ENCODE results near the gene PLAC9.
A peak's percentile ranks its signal among the peaks of the same experiment; 100 is the strongest.

DNA sequence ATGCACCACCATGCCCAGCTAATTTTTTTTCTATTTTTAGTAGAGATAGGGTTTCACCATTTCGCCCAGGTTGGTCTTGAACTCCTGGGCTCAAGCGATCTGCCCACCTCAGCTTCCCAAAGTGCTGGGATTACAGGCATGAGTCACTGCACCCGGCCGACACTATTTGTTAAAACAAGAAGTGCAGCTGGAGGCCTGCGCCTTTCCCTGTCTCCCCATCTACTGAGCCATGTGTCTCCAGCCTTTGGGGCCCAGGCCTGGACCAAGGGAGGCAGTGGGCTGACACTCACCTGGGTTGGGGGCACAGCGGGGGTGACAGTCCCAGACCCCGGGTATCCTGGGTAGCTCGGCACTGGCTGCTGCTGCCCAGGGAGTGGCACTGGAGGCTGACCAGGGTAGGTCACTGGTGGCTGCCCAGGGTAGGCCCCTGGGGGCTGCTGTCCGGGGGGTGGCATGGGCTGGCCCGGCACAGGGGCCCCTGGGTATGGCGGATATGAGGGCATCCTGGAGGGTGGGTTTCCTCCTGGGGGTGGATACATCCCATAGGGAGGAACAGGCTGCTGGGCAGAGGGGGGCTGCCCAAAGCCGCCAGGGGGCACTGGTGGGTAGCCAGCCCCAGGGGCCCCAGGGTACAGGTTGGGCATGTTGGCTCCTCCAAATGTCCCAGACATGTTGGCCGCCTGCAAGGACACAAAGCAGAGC, 36.3 kb downstream of the PLAC9 start:
- TF ChIP-seq, protein P1, sequence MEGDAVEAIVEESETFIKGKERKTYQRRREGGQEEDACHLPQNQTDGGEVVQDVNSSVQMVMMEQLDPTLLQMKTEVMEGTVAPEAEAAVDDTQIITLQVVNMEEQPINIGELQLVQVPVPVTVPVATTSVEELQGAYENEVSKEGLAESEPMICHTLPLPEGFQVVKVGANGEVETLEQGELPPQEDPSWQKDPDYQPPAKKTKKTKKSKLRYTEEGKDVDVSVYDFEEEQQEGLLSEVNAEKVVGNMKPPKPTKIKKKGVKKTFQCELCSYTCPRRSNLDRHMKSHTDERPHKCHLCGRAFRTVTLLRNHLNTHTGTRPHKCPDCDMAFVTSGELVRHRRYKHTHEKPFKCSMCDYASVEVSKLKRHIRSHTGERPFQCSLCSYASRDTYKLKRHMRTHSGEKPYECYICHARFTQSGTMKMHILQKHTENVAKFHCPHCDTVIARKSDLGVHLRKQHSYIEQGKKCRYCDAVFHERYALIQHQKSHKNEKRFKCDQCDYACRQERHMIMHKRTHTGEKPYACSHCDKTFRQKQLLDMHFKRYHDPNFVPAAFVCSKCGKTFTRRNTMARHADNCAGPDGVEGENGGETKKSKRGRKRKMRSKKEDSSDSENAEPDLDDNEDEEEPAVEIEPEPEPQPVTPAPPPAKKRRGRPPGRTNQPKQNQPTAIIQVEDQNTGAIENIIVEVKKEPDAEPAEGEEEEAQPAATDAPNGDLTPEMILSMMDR (IDR thresholded peaks at IDR 0.05): peak; percentile 30 to 65 (median 43)
- no peak for TF ChIP-seq POLR2A (IDR thresholded peaks at IDR 0.05)

Data from body of pancreas (tissue), 4 donors.